ENCODE results near the gene CYP8B1.

Gene CYP8B1

GRCh38 chr3:42905740-42906069 is 30.0 kb upstream of the CYP8B1 start:
- peak overlapping the region; percentile 46; the same call in 1 of the 2 replicates for H3K27ac ChIP-seq
- TF ChIP-seq, protein P1, sequence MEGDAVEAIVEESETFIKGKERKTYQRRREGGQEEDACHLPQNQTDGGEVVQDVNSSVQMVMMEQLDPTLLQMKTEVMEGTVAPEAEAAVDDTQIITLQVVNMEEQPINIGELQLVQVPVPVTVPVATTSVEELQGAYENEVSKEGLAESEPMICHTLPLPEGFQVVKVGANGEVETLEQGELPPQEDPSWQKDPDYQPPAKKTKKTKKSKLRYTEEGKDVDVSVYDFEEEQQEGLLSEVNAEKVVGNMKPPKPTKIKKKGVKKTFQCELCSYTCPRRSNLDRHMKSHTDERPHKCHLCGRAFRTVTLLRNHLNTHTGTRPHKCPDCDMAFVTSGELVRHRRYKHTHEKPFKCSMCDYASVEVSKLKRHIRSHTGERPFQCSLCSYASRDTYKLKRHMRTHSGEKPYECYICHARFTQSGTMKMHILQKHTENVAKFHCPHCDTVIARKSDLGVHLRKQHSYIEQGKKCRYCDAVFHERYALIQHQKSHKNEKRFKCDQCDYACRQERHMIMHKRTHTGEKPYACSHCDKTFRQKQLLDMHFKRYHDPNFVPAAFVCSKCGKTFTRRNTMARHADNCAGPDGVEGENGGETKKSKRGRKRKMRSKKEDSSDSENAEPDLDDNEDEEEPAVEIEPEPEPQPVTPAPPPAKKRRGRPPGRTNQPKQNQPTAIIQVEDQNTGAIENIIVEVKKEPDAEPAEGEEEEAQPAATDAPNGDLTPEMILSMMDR (conservative IDR thresholded peaks at IDR 0.05) = no peak

- TF ChIP-seq, protein P1 (conservative IDR thresholded peaks at IDR 0.05) = no peak
- H3K27ac ChIP-seq = no peak overlapping the region
Measured at GRCh38 chr3:42904076-42904475, 28.4 kb upstream of the CYP8B1 start.

- TF ChIP-seq, protein P1 (conservative IDR thresholded peaks at IDR 0.05) = no peak
Measured at GRCh38 chr3:42902257-42902656, 26.6 kb upstream of the CYP8B1 start.

DNA sequence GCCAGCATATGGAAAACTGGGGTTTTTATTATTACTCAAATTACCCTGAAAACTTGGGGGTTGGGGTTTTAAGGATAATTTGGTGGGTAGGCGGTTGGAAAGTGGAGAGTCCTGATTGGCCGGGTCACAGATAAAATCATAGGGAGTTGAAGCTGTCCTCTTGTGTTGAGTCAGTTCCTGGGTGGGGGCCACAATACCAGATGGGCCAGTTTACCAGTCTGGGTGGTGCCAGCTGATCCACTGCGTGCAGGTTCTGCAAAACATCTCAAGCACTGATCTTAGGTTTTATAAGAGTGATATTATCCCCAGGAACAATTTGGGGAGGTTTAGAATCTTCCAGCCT is 25.4 kb upstream of the CYP8B1 start:
- TF ChIP-seq, protein P1 (conservative IDR thresholded peaks at IDR 0.05) = no peak
- no peak overlapping the region for H3K27ac ChIP-seq

More at GRCh38 chr3:42902257-42902656, 26.6 kb upstream of the CYP8B1 start:
- no peak overlapping the region for H3K27ac ChIP-seq

- TF ChIP-seq, protein P1 (conservative IDR thresholded peaks at IDR 0.05) = no peak
- H3K27ac ChIP-seq = no peak overlapping the region
Measured at GRCh38 chr3:42900226-42901072, 24.8 kb upstream of the CYP8B1 start.

GRCh38 chr3:42898896-42899675 is 23.4 kb upstream of the CYP8B1 start:
- no peak overlapping the region for H3K27ac ChIP-seq

GRCh38 chr3:42895580-42895868 is 19.8 kb upstream of the CYP8B1 start:
- TF ChIP-seq, protein P1 (conservative IDR thresholded peaks at IDR 0.05) = no peak
- H3K27ac ChIP-seq = no peak overlapping the region

More at GRCh38 chr3:42898896-42899675, 23.4 kb upstream of the CYP8B1 start:
- TF ChIP-seq, protein P1 (conservative IDR thresholded peaks at IDR 0.05) = no peak

Data from VCaP (cell line).